ENCODE data around the gene SLC6A6.

The SLC6A6 gene

DNA sequence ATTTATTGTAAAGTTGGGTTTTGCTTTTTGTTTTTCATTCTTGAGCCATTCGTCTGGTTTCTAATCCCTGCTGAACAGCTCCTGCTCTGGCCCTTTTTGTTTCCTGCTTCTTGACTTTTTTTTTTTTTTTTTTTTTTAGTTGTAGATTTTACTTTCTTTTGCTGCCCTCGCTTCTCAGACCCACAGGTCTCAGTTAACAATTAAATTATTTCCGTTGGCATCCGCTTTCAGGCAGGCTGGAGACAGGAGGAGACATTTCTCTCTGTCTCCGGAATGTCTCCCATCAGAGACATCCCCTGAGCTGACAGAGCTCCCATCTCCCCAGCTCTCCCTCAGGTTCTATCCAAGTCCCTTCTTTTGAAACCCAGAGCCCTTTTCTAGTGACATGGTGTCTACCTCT is 68.6 kb downstream of the SLC6A6 start:
- no peak for DNase-seq

DNA sequence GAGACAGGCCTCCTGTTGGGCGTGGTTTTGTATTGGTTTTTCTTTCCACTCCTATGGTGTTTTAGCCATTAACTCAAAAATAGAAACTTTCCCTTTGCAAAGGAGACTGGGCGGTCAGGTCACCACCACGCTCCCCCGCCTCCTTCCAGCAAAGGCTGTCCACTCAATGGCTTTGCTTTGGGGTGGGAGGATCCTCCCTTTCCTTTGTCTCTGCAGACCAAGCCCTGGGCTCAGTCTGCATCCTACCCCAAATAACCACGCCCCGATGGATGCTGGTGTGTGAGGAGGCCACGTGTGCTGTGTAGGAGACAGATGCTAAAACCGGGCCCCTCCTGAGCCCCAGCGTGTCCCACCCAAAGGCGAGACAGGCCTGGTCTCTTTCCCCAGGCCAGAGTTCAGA is 69.3 kb downstream of the SLC6A6 start:
- DNase-seq, result no peak

DNA sequence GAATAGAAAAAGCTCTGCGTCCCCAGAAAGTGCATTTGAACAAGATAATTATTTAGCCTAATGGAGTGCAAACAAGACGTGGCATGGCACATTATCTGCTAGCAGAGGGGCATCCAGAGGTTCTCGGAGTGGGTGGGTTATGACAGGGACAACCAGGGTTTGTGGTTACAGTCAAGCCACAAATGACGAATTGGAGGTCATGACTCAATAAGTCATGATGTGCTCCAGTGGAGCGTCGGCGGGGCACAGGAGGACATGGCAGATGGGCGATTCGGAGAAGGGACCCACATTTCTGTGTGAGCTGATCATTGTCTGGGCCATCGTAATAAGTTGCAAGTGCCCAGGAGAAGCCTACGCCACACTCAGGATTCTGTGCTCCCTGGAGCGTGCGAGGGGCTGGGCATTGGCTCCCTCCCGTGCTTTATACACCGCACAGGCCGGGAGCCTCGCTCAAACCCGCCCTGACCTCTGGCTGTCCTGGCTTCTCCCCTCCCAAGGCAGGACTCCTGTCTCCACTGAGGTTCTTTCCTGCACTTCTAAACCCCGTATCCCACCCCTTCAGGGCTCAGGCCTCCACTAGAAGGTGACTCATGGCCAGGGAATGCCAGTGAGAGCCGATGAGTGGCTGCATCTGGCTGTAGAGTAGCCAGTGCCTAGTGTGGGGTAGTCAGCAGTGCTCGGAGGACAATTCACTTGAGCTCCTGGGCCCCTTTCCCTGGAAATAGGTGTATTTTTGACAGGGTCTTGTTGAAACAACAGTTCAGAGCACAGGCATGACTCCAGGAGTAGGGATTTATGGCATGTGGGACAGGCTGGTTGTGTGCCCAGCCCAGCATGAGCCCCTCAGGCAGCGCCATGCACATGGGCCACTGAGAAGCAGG is 70.3 kb downstream of the SLC6A6 start:
- peak in 1 of 5 experiments; percentile 17 for DNase-seq

DNA sequence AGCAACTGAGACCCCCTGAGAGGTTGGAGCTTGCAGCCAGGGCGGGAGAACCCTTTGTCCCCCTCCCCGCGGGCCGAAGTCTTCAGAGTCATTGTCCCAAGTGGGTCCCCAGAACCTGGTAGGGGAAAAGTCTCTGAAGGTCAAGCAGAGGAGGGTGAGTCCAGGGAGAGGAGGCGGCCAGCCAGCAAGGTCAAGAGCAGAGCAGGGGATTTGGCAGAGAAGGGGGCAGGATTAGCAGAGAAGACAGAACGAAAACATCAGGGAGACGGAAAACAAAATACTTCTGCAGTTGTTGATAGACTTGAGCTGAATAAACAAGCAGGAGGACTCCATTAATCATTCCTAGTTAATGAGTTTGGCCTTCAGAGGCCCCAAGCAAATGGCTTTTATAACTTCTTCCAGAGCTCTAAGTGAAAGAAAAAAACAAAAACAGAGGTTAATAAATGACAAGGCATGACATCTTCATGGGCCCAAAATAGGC is 71.0 kb downstream of the SLC6A6 start:
- no peak for DNase-seq

DNA sequence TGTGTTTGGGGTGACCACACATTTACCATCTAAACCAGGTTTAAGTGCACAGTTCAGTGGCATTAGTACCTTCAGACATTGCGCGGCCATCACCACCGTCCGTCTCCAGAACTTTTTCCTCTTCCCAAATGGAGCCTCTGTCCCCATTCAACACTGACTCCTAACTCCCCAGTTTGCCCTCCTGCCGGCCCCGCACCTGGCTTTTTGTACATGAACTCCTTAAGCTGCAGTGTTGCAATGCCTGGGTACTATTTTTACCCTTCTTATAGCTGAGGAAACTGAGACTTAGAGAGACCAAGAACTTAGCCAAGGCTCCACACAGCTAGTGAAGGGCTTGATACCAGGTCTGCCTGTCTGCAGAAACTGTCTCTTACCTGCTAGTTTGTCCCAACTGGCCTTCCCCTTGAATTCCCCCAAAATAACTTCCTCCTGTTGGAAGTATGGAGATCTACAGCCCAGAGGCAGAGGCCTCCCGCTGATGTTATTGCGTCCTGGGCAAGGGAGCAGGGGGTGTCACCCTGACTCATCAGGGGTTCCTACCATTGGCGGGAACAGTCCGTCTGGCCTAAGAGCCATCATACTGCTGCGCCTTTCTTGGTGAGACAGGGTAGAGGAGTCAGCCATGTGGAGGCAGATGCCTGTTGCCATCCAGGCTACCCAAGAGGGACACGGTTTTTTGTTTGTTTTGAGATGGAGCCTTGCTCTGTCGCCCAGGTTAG is 72.1 kb downstream of the SLC6A6 start:
- DNase-seq, result no peak

DNA sequence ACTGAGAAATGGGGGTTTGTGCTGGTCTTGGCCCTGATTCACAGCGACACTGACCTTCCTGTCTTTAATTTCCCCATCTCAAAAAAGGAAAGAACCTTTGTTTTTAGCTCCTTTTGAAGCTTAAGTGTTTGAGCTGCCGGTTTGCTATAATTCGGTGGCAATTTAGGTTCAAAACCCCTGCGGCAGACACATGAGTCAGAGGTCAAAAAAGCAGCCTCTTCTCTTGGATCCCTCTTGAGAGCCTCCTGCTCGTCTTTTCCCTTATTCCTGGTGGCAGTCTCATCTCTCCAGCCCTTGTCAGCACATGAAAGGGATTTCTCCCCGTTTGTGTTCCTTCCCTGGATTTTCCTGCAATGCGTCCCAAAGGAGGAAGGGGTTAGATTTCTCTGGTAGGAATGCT is 73.2 kb downstream of the SLC6A6 start:
- no peak for DNase-seq

DNA sequence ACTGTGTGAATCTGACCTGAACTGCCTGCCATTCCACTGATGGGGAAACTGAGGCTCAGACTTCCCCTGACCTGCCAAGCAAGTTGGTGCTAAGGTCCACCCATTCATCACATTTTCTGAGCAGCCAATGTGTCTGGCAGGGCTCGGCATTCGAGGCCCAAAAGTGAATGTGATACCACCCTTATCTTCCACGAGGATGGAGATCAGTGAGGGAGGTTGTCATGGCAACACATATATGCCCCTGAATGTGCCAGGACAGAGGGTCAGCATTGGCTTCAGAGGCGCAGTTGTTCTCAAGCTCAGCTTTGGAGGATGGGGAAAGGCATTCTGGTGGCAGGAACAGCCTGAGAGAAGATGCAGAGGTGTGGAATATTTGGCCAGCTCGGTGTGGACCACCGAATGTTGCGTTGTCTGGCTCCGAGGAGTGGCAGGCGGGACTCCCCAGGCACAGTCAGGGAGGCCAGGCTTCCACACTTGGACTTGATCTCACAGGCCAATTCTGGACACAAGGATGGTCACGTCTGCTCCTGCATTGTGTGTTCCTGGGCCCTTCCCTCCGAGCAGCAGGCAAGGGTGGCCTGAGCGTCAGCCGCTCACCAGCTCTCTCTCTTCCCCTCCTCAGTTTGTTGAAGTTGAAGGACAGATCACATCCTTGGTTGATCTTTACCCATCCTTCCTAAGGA is 74.3 kb downstream of the SLC6A6 start:
- DNase-seq, result no peak

DNA sequence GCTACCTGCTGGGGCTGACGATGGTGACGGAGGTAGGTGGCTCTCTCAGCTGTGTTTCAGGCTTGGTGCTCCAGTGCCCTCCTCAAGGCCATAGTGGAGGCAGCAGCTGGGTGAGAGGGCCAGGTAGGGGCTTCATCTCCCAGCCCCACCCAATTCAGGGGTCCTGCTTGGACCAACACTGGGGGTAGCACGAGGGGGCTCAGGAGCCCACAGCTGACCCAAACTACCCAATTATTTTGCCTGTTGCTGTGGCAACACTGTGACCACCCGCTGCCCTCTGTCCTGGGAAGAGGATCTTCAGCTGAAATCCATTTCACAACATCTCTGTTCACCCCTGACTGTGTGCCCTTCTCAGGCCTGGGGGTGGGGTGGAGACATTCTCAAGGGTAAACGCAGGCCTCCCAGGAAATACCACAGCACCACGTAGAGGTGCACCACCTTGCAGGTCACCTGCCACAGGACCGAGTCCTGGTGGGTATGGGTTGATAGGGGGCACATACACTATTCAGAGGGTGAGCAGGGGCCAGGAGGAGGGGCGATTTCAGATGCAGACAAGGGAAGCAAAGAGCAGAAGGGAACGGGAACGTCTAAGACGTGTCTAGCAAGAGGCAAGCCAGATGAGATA is 75.0 kb downstream of the SLC6A6 start:
- DNase-seq, result no peak

DNA sequence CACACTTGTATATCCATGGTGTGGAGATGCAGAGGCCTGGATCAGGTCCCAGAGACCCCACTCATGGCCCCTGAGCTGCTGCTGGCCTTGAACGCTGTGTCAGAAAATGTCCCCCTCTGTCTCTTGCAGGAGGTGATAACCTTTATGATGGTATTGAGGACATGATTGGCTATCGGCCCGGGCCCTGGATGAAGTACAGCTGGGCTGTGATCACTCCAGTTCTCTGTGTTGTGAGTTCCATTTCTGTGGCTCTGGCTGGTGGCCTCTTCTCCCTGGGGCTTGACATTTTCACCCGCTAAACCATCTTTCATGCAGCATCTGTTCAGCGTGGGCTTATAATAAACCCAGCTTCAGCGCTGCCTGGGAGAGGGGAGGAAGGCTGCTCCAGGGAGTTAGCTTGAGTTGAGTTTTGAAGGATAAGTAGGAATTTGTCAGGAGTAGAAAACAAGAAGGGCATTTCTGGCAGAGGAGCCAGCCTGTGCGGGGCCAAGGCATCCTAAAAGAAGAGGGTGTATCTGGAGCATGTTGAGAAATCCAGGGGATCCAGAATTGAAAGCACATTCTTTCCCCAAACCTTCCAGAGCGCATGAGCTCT is 76.6 kb downstream of the SLC6A6 start:
- DNase-seq, result no peak

DNA sequence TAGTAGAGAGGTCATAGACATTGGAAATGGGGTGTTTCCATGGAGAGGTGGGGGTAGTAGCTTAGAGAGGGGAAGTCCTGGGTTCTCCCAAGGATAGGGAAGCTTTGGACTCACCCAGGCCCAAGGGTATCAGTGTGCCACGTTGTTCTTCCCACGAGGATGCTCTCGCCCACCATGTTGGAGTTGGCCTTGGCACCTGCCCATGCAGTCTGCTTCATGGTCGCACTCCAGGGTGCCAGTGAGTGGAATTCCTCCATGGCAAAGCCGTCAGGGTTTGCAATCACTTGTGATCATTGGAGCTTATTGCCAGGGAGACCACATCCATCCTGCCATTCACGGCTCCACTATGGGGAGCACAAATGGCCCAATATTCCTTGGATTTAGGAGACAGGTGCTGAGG is 77.2 kb downstream of the SLC6A6 start:
- DNase-seq, result no peak

DNA sequence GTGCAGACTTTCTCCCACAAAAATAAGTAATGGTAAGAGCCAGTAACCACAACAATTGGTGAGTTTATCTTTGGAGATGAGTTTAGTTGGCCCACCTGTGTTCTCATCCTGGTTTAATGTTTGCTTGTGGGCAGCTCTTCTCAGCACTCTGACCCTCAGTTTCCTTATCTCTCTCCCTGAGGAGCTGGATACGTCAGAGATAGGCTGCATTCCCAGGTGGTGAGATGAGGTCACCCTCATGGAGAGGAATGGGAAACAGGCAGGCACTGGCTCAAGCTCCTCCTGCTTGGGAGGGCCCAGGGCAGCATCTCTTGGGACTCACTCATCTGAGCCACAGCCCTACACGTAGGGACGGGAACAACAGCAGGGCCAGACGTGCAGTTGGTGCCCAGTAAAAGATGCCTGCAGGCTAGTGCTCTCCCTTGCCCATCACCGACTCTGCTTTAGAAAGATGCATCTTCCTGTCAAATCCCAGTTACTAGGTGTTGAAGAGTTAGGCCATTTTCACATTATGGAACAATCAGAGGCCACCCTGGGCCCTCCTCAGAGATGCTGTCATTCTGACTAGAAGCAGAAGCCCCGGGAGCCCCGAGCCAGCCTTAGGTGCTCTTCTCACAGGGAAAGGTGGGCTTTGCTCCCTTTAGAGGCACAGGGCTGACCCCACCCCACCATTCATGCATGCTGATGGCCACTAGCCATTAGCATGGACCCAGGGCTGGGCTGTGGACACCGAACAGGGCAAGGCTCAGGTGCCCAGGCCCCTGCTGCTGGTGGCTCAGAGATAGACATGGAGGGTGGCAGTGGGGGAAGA is 78.0 kb downstream of the SLC6A6 start:
- DNase-seq, result no peak

DNA sequence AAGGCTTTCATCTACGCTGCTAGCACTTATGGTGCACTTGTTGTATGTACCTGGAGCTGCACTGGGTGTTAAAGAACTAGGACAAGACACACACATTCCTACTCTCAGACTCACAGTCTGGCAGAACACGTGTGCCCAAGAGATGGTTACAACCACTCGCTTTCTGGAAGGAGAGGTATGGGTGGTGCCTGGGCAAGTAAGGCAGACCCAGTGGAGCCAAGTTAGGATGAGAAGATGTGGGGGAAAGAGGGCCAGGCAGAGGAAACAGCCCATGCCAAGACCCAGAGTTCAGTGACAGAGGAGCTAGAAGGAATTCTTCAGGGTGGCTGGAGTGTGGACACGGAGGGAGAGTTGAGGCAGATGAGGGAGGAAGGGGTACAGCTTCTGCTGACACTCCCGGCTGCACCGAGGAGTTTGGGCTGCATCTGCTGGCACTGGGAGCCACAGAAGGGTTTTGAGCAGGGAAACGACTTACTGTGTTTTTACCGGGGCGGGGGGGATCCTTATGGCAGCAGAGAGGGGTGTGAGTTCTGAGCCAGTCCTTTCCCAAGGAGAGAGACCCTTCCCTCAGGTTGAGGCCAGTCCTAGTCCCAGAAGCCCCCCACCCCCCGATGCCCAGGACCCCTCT is 78.7 kb downstream of the SLC6A6 start:
- no peak for DNase-seq

DNA sequence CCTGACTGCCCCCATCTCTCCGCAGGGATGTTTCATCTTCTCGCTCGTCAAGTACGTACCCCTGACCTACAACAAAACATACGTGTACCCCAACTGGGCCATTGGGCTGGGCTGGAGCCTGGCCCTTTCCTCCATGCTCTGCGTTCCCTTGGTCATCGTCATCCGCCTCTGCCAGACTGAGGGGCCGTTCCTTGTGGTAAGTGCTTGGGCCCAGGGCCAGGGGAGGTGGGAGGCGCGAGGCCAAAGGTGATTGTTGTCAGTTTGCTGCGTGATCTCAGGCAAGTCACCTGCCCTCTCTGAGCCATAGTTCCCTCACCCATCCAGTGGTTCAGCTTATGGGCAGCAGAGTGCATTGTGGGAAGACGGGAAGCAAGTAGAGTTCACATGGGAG is 79.2 kb downstream of the SLC6A6 start:
- DNase-seq, result no peak

DNA sequence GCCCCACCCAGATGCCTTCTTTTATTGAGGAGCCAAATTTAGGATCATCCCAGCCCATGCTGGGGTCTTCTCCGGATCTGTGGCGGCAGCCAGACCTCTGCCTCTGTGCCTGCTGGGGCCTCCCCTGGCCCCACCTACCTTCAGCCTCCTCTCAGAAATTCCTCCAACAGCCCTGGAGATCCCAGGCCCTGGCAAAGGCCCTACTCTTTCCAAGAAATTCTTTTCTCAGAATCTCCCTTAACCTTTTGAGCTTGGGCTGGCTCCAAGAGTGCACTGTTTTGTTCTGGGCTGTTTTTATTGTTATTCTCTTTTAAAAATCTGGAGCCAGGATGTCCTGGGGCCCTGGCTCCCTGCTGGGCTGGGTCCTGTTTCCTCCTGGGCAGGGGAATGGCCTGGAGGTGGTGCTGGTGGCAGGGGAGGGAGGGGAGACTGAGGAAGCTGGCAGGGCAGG is 79.9 kb downstream of the SLC6A6 start:
- no peak for DNase-seq

DNA sequence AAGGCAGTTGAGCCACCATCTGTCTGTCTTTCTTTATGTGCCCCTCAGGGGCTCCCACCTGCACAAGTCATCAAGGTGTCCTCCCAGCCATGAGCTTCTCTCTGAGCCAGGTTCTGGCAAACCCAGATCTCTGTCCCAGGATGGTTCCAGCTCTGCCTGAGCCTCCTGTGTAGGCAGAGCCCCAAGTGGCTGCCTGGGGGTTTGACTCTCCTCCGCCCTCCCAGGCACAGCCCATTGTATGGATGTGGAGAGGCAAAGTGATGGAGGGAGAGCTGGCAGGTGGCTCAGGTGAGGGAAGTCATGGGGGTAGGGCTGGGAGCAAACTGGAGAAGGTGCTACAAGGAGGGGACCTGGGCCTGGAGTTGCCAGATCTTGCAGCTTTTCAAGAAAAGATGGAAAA is 80.9 kb downstream of the SLC6A6 start:
- no peak for DNase-seq

DNA sequence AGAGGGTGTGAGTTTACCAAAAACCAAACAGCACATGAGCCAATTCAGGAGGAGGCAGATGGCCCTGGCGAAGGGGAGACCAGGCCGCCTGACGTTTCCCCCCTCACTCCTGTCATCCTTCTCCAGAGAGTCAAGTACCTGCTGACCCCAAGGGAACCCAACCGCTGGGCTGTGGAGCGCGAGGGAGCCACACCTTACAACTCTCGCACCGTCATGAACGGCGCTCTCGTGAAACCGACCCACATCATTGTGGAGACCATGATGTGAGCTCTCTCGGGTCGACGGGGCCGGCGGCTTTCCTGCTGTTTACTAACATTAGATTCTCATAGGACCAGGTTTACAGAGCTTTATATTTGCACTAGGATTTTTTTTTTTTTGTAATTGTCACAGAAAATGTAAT is 82.3 kb downstream of the SLC6A6 start:
- DNase-seq, result no peak

DNA sequence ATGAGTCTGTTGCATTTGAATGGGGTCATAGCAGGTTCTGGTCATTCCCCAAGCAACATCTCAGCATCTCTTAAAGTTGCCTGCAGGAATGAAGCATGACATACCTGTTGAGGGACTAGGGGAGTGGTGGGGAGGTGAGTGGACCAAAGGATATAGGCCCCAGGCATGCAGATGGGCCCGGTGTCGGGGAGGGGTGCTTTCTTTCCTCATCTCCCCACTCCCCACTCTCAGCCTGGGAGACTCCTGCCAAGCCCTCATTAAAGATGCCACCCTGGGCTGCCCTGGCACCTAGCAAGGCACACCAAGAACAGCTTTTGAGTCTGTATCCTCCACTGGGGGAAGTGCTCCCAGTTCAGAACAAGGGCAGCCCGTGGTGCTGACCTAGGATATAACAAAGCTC is 83.6 kb downstream of the SLC6A6 start:
- no peak for DNase-seq

DNA sequence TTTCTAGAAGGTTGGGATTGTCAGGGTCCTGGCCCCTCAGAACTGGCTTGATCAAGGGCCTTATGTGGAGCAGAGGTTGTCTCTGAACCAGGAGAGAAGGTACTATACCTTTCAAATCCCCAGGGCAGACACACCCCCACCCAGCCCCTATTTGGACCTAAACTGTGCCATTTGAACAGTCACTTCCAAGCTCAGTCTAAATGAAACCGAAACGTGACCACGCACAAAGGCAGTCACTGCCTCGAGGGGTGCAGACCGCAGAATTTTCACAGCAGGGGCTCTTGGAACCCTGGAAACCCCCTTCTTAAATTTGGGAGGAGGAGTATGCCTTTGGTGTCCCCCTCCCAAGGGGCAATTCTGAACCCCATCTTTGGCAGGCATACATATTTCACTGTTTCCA is 84.1 kb downstream of the SLC6A6 start:
- DNase-seq, result no peak

DNA sequence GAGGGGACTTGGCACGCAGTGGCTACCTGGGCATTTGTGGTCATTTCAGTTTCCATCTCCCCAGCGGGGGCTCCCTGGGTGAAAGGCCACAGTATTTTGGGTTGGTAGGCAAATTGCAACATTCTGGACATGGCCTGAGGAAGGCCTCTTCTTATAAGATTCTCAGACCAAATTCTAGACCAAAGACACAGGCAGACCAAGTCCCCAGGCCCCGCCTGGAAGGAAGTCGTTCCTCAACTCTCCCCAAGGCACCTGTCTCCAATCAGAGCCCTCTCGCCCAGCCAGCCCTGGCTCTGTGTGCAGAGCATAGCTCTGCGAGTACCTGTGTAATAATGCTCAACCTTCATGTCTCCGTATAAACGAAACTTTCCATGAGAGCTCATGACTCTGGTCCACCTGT is 84.7 kb downstream of the SLC6A6 start:
- no peak for DNase-seq

DNA sequence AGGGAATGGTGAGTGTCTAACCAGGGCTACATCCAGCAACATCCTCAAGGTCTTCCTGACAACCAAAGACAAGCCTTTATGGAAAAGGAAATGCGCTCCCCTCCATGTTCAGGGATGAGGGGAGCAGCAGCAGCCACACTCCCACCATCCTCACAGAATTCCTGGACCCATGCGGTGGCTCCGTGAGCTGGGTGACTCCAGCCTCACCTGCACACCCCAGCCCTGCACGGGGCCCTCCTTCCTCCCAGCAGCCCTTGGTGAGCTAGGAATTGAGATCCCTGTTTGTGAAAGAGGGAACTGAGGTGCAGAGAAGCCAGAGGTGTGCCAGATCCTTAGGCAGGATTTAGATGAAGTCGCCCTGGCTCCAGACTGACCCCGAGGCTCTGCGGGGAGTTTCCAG is 85.4 kb downstream of the SLC6A6 start:
- DNase-seq, result no peak

Measured in T-helper 2 cell (primary cell).